Coronary artery (tissue), 2 donors: ENCODE measurements around the gene HIBADH.

ENCODE experiments used
- DNase-seq: peaks from one replicate; pipeline ENCODE4 v3.0.0-alpha.2; 2017; ENCODE audit warnings: low spot score
- H3K27ac ChIP-seq, 2 donors: fragments of 200-600 bp; sonication (generic); one replicate each; pipeline ENCODE4 v1.5.1; 2016 to 2019
- H3K4me3 ChIP-seq: fragments of 200-600 bp; sonication (generic); 2 replicates; pipeline ENCODE4 v1.5.1; 2016; ENCODE audit warnings: mild to moderate bottlenecking, moderate library complexity
- CTCF ChIP-seq: fragments of 200-600 bp; sonication (generic); IDR thresholded peaks from one replicate; pipeline ENCODE4 v1.5.1; 2019; ENCODE audit warnings: antibody characterized with exemption

The HIBADH gene

DNA sequence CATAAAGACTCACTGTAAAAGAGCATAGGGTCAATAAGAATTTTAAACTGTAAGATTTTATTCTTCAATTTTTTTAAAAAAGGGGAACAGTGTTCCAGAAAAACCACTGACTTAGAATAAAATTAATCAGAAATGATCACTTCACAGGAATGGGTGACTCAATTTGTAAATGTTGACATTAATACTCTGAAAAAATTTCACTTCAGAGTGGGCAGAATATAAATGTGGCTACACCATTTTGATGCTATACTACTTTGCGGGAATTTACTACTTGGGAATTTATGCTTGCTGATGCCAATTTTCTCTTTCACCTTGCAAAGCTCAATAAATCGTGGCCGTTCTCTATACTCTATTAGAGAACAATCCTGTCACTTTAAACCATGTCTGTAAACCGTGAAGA lies 126.9 kb downstream of the HIBADH start:
- DNase-seq, result no peak
- TF ChIP-seq CTCF, result no peak
- Histone ChIP-seq H3K27ac (no peak overlapping the region), H3K4me3 (no peak overlapping the region)

DNA sequence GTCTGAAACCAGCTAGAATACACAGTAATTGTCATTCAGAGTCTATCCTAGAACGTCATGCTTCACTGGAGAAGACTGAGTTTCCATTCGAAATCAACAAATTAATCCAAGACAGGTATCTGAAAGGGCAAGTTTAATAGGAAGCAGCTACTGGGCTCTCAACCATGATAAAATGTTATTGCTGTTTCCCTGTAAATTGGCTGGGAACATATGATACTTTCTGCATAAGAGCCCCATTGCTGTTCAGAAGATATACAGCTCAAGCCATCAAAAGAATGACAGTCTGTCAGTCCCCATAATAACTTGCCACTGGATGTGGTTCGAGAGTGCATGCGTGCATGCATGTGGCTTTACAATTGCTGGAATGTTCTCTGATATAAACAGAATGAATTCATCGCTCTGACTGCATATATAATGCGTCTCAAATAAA lies 129.0 kb downstream of the HIBADH start:
- no peak overlapping the region for H3K27ac ChIP-seq
- H3K4me3 ChIP-seq, result no peak overlapping the region
- no peak for TF ChIP-seq CTCF
- DNase-seq, result no peak

- Histone ChIP-seq H3K4me3 (no peak overlapping the region), H3K27ac (no peak overlapping the region)
- no peak for DNase-seq
- no peak for TF ChIP-seq CTCF
Measured at GRCh38 chr7:27532314-27532713, 130.4 kb downstream of the HIBADH start.

- no peak for DNase-seq
- Histone ChIP-seq H3K27ac (no peak overlapping the region), H3K4me3 (no peak overlapping the region)
- TF ChIP-seq CTCF, result no peak
Measured at GRCh38 chr7:27527348-27527714, 135.4 kb downstream of the HIBADH start.

DNA sequence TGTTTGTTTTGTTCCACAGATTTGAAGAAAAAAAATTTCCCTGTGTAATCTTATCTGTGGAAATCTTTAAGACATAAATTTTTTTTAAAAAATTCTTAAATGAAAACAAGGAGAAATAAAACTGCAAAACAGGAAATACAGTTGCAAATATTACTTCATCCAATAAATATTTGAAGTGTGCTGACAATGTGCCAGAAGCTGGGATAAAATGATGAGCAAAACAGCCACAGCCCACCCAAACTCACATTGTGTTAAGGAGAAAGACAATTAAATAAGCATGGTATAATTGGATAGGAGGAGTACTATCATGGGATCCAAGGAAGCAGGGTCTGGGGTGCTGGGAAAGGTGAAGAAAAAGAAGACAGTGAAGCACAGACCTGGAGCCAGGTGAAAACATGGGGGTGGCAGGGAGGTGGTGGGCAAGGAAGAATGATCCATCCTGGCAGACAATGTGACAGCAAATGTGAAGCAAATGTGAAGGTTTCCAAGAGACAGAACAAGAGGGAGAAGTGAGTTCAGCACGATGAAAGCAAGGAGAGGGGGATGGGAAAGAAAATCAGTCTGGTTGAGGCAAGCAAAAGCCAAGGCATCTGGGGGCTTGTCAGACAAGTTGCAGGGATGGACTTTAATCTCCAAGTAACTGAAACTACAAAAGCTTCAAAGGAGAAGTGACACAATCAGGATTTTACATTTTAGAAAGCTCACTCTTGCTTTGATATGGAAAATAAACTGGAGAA lies 135.9 kb downstream of the HIBADH start:
- H3K27ac ChIP-seq, result no peak overlapping the region
- no peak for DNase-seq
- no peak overlapping the region for H3K4me3 ChIP-seq
- TF ChIP-seq CTCF, result no peak

- TF ChIP-seq CTCF, result no peak
- no peak overlapping the region for H3K4me3 ChIP-seq
- no peak for DNase-seq
- H3K27ac ChIP-seq, result no peak overlapping the region
Measured at GRCh38 chr7:27526131-27526530, 136.6 kb downstream of the HIBADH start.

- Histone ChIP-seq H3K4me3 (no peak overlapping the region), H3K27ac (no peak overlapping the region)
- no peak for DNase-seq
- no peak for TF ChIP-seq CTCF
Measured at GRCh38 chr7:27523321-27523720, 139.4 kb downstream of the HIBADH start.
